Measurements from ENCODE around the gene TMEM184A.
A peak's percentile ranks its signal among the peaks of the same experiment; 100 is the strongest.
"Not testable (repeated sequence)": the region's sequence is repeated elsewhere in the genome, so short reads cannot be mapped to it uniquely, and the experiment has no call there.

The TMEM184A gene

DNA sequence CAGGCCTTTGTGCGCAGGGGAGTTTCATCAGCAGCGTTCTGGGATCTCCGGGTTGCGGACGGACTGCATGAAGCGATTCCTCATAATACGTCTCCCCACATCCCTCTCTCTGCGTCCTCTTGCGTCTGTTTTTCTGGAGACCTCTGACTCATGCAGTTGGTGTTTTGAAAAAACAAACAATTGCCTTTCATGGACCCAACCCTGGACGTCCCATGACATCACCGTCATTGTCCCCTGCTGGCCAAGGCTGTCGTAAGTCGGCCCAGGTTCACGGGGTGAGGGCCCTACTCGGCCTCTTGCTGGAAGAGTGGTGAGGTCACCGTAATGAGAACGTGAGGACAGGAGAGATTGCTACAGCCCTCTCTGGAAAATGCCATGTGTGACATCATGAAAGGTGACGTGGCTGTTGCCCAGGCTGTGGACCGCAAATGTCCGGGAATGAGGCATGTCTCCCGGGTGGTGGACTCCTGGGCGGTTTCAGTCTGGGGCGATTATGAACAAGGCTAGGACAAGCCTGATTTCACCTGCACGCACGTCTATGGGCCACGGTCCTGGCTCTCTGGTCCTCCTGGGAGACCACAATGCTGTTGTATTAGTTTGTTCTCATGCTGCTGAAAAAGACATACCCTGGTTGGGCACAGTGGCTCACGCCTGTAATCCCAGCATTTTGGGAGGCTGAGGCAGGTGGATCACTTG is 35.3 kb downstream of the TMEM184A start:
- no peak for DNase-seq

DNA sequence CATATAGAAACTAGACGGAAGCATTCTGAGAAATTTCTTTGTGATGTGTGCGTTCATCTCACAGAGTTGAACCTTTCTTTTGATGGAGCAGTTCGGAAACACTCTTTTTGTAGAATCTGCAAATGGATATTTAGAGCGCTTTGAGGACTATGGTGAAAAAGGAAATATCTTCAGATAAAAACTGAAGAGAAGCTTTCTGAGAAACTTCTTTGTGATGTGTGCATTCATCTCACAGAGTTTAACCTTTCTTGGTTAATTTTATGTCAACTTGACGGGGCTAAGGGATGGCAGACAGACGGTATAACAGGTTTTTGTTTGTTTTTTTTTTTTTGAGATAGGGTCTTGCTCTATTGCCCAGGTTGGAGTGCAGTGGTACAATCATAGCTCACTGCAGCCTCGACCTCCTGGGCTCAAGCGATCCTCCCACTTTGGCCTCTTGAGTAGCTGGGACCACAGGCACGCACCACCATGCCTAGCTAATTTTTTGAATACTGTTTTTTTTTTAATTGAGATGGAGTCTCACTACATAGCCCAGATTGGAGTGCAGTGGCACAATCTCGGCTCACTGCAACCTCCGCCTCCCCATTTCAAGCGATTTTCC is 36.6 kb downstream of the TMEM184A start:
- not testable (repeated sequence) for DNase-seq

DNA sequence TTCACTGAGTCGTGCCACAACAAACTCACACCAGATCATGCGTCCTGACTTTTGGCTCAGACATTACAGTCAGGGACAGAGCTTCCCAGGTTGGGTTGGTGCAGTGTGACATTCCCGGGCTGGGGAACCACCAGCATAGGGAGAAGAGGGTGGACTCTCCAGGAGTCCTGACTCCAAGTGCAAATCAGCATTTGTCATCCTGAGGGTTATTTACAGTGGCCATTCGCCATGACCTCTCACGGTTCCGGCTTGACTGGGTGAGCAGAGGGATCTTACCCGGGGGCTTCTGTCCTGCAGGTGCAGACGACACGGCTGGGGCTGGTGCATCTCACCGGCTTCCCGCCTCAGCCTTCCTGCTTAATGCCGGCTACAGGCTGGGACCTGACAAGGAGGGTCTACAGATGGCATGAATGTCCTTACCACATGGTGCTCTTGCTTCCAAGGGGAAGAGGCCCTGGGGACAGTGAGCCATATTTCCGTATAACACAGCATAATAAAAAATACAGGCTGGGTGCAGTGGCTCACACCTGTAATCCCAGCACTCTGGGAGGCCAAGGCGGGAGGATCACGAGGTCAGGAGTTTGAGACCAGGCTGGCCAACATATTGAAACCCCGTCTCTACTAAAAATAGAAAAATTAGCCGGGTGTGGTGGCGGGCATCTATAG is 39.3 kb downstream of the TMEM184A start:
- no peak for DNase-seq

DNA sequence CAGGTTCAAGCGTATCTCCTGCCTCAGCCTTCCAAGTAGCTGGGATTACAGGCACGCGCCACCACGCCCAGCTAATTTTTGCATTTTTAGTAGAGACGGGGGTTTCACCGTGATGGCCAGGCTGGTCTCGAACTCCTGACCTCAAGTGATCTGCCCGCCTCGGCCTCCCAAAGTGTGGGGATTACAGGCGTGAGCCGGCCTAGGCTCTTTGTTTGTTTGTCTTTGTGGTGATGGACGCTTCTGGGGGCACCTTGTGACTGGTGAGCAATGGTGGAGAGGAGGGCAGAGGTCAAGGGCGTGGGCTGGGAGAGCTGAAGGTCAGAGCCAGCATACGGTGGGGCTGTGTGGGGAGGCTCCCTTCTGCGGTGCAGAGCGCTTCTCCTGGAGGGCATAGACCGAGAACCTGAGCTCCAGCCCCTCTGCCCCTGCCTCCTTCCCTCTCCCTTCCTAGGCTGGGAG is 40.5 kb downstream of the TMEM184A start:
- DNase-seq = not testable (repeated sequence)

DNA sequence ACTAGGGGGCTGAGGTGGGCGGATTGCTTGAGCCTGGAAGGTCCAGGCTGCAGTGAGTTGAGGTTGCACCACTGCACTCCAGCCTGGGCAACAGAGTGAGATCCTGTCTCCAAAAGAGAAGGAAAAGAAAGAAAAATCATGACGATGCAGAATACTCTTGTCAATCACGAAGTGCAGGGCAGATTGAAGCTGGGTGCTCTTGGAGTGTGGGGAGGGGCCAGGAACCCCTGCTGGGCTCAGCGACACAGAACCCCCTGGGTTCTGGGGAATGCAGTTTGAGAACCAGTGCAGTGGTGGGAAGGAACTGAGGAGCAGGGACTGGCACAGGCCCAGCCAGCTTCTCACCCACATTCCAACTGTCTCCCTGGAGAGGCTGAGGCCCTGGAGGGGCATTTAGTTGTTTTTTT is 41.0 kb downstream of the TMEM184A start:
- DNase-seq = no peak

DNA sequence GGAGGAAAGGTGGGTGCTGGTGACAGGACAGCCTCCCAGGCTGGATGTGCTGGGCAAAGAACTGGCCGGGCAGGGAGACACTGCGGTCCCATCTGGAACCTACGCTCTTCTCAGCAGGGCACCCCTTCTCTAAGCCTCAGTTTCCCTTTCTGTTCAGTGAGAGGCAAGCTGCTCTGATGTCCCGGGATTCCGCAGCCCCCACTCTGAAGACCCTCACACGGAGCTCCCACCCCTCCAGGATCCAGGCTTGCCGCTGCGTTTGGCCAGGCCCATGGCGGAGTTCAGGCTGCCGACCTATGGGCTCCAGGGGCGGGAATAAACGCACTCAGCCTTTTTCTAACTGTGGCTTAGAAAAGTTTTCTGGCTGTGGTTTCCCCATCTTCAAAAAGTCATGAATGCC is 41.6 kb downstream of the TMEM184A start:
- DNase-seq = no peak

DNA sequence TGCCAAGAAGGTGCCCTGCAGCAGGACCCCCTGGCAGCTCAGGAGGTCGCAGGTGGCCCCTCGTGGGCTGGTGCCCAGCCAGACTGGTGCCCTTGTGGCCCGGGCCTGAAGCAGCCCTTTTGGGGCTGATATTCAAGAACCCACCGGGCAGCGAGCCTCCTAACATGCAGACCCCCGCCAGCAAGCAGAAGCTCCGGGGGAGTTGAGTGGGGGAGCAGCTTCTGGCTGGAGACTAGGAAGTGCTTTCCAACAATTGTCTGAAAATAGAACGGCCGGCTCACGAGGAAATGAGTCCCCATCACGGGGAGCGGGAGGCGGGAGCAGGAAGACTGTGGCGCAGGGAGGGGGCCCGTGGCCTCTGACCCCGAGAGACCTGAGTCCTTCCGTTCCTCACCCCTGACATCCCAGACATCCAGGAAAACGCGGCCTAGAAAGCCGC is 42.3 kb downstream of the TMEM184A start:
- DNase-seq = no peak

DNA sequence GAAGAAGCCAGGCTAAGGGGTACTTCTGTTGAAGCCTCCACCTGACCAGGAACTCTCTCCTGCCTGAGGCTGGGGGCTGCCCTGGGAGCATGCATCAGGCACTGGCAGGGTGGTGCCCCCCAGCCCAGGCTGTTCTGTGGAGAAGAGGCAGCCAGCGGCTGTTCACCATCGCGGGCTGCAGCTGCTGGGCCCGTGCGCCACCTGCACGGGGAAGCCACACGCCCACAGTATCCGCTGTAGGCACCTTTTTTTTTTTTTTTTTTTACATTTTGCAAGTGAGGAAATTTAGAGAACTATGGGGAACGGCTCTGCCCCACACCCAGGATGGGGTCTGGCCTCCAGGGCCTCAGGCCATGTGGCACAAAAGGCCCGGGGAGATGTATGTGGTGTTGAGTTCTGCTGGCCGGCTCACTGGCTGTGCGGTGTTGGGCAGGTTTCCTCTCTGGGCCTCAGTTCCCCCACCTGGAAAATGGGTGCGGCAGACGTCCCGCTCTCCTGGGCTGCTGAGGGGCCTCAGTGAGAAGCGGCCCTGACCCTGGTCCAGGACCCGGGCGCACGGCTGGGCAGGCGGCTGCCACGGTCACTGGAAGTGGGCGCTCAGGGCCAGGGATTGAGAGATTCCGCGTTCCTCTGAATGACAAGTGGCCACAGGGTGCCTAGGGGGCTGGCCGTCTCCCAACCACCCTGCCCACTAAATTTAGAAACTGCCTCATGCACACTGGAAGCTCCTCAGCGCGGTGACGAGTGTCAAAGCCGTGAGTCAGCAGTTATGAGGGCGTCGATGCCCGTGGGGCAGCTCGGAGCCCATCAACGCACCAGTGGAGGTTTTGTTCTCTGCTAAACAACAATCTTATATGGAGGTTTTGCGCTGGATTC is 43.0 kb downstream of the TMEM184A start:
- no peak for DNase-seq

DNA sequence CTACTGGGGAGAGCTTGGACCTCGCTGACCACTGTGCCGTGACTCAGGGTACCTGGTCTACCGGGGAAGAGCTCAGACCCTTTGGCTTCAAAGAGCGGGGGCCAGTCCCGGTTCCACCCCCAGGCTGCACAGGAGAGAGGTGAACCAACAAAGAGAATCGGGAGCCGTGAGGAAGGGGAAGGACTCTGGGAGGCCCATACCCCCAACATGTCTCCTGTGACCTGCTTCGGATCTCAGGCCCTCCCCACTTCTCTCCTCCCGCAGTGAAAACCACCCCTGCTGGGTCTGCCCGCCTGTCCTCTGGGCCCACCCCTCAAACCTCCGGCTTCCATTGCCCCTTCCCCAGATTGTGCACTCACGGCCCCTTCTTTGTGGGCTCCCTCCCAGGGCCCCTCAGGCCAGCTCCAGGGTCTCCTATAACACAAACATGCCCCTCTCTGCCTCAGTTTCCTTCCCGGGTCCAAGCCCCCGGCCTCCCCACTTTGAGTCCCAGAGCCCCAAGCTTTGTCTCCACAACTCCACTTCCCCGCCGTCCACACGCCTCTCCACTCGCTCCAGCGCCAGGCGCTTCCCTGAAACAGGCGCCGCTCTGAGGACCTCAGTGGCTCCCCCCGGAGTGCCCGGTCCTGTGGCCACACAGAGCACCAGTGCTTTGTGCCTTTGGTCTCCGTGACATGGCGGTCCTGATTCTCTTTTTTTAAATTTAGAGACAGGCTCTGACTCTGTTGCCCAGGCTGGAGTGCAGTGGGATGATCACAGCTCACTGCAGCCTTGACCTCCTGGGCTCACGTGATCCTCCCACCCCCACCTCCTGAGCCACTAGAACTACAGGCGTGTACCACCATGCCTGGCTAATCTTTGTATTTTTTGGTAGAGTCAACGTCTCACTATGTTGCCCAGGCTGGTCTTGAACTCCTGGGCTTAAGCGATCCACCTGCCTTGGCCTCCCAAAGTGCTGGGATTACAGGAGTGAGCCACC is 44.3 kb downstream of the TMEM184A start:
- no peak for DNase-seq

DNA sequence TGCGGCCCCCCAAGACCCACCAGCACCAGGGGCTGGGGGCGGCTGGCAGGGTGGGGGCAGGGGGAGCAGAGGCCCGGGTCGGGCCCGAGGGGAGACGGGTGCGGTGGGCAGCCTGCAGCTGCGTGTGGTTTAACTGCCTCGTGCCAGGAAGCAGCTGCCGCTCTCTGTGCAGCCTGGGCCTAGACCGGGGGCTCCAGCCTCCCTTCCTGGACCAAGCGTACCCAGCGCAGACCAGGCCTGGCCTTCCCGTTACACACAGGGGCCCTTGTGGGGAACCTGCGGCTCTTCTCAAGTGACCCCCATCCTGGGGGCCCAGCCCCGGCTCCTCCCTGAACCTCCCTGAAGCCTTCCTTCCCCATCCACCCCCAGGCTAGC is 45.2 kb downstream of the TMEM184A start:
- DNase-seq = no peak

DNA sequence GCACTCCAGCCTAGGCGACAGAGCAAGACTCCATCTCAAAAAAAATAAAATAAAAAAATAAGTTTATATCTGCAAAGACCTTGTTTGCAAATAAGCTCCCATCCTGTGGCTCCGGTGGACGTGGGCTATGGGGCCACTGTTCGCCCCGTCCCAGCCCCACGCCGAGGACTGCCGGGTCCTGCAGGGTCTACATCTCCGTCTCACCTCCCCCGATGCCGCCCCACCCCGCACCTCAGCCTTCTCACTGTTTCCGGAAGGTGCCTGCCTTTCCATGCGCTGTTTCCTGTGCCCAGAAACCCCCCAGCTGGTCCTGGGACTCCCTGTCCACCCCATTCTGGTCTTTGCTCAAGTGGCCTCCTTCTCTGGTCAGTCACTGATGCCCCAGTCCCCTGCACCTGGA is 46.8 kb downstream of the TMEM184A start:
- no peak for DNase-seq

DNA sequence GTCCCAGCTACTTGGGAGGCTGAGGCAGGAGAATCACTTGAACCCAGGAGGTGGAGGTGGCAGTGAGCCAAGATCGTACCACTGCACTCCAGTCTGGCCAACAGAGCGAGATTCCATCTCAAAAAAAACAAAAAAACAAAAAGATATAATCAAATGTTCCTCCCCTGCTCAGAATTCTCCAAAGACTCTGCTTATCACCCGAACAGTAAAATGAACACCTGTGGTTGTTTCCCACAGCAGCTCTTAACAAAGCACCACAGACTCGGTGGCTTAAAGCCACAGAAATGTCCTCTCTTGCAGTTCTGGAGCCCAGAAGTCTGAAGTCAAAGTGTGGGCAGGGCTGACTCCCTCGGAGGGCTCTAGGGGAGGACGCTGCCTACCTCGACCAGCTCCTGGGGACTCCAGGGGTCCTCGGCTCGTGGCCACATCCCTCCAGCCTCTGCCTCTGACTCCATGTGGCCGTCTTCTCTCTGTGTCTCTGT is 47.7 kb downstream of the TMEM184A start:
- no peak for DNase-seq

DNA sequence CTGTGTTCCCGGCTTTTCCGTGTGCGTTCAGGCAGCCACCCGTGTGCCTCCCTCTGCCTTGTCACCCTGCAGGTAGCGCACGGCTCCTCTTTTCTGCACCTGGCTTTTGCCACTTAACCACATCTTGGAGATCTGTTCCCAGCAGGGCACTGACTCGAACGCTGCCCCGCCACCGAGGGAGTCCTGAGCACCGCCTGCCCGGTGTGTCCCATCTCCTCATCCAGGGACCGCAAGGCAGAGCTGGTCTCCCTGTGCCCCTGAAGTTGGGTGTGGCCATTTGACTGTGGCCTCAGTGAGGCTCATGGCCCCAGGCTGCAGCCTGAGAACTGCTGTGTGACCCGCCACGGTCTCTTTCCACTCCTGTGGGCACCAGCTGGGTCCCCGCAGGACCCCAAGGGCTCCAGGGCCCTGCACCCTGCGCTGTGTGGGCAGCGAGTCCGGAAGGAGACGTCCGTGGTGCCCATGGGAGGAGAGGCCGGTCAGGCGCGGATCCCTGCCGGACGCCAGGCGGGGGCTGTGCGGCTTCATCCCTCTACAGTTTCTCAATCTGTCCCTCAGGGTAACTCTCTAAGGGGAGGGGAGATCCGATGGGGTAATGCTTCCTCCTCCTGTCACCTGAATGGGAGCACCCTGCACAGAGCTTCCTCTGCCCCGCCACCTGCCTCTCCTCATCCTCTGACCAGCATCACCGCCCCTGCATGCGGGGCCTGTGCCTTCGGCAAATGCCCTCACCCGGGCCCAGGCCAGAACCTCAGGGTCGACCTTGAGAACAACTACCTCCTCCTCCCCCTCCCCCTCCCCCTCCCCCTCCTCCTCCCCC is 50.1 kb downstream of the TMEM184A start:
- no peak for DNase-seq

DNA sequence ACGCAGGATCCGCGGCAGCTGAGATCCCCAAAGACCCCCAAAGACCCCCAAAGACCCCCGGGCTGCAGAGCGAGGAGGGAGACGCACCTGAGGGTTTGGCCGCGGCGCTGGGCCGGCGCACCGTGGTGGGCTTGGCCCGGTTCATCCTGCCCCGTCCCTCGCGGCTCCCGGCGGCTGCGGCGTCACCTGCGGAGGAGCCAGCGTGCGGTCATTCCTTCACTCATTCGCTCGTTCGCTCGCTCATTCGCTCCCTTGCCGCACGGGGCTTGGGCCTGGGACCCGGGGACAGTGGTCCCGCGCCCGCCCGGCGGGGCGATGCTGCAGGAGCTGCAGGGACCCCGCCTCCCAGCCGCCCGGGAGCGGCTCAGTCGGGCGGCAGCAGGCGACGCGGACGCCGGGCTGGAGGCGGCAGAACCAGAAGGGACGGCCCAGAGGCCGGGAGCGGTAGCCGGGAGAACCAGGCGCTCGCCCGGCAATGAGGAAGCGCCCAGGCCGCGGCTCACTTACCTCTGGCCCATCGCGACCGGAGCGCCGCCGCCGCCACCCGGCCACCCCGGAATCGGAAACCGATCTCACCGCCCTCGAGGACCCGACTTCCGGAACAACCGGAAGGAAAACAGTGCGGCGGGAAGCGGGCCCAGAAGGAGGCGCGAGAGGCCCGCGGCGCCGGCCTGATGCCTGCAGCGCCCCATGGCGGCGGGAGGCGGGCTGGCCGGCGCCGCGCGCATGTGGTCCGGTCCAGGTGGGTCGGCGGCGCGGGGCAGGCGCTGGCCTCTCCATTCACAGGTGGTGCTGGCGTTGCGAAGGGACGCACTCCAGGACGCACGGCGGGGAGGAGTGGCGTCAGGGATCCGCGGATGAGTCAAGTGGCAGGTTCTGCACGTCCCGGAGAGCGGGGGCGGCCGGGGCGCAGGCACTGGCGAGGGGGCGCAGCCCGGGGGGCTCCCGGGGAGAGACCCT is 51.9 kb downstream of the TMEM184A start, which contains the start of gene INTS1:
INTS1 (minus strand) TSS at position 574 of the 960 bp plus-strand sequence; CDS start at position 145, 429 bp downstream.
- peak; percentile 77 for DNase-seq

DNA sequence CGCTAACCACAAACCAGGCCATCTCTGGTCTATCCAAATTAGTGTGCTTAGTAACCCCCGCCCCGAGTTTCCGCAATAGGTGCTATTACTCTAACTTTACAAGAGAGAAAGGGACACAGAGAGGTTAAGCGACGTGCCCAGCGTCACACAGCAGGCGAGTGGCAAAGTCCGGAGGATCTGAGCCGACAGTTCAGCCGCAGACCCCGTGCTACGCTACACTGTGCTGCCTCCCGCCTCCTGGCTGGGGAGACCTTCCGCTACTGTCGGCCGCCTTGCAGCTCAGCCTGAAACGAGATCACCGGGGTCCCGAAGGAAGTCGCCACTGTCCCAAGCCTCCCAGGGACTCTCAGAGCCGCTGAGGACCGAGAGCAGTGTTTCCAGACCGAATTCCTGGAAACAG is 52.6 kb downstream of the TMEM184A start:
- no peak for DNase-seq

DNA sequence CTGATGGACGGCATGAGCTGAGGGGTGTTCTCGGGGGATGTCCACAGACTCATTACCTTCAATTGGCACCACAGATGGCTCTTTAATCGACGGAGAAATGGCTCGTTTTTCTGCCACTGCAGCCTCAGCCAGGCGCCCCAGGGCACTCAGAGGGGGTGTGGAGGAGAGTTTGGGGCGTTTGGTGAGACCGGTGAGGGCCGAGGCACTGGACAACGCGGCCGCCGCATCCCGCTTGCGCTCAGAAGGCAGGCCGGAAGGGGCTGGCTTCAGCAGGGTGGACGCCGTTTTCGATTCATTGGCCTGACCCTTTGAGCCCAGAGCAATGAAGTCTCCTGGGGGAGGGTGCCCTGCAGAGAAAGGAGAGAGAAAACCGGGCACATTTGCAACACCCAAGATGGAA is 53.2 kb downstream of the TMEM184A start:
- no peak for DNase-seq

DNA sequence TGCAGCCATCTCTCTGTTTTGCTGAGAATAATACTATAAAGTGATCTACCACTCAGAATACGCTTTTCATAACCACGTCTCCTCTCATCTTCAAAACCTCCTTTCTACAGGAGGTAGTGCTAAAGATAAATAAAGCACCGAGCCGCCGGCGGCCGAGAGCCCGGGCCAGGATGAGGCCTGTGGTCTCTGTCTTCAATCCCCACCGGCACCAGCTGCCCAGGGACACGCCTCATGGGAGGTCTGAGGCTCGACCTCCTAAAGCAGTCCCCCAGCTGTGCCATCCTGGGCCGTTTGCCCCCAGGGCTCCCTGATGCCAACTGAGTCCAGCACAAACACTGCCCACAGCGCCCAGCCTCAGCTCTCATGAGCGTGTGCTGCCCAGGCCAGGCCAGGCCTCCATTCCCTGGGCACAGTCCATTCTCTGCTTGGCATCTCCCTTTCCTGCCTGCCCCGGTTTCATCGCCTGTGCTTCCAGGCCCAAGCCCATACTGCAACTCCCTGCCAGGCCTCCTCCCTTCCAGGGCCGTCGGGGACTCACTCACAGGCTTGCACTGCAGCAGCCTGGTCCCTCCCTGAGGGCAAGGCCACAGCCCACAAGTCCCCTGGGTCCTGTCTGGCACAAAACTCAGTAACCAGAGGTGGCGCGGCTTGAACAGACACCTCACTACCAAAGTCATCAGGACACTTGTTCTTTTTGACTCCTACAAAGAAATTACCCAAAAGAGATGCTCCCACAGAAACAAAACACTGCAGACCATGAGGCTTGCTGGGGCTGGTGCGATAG is 54.3 kb downstream of the TMEM184A start:
- DNase-seq = no peak

DNA sequence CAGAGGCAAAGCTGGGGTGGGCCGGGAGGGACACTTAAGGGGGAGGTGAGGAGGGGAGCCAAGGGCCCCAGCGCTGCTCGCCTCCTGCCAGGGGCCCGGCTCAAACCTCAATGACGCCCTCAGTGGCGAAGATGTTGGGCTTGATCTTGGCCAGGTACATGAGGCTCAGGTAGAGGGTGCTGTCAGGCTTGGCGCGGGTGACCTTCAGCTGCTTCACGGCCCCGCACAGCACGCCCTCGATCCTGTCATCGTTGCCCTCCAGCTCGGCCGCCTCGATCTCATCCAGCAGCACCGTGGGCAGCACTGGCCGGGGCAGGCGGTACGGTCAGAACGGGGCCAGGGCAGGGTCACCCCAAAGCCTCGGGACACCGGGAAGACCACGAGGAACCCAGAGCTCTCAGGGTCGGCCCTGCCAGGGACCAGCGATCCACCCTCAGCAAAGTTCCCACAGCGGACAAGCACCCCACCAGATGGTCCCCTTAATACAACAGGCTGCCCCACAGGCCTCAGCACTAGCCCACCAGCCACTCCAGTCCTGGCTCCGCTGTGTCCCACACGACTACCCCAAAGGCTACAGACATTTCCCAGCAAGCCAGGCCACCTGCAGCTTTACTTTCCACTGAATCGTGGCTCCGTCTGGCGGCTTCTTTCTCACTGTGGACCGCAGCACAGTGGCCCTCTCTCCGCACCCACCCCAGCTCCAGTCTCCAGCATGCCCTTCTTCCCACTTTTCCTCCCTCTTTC is 55.8 kb downstream of the TMEM184A start:
- no peak for DNase-seq
